ENCODE results near the gene MAS1L.

The MAS1L gene

GRCh38 chr6:29491574-29491973 lies 3.8 kb upstream of the MAS1L start:
- no peaks in the 10 kb centered on the region for H3K27me3 ChIP-seq (ENCODE audit: control insufficient read depth, insufficient read depth, low read length)
- no peak overlapping the region for H3K4me3 ChIP-seq (ENCODE audit: low read length)
- H3K9me3 ChIP-seq (ENCODE audit: control insufficient read depth, low read length): no peaks in the 10 kb centered on the region
- no peaks in the 10 kb centered on the region for H3K4me1 ChIP-seq (ENCODE audit: control insufficient read depth, insufficient read depth, low read length)
- no peaks in the 10 kb centered on the region for H3K36me3 ChIP-seq (ENCODE audit: control insufficient read depth, insufficient read depth, low read length)
- H3K9ac ChIP-seq (ENCODE audit: low read length): no peak overlapping the region

GRCh38 chr6:29490552-29490951 lies 2.8 kb upstream of the MAS1L start:
- Histone ChIP-seq H3K4me1 (ENCODE audit: control insufficient read depth, insufficient read depth, low read length) (no peaks in the 10 kb centered on the region), H3K27me3 (ENCODE audit: control insufficient read depth, insufficient read depth, low read length) (no peaks in the 10 kb centered on the region), H3K9me3 (ENCODE audit: control insufficient read depth, low read length) (no peaks in the 10 kb centered on the region), H3K9ac (ENCODE audit: low read length) (no peak overlapping the region), H3K4me3 (ENCODE audit: low read length) (no peak overlapping the region), H3K36me3 (ENCODE audit: control insufficient read depth, insufficient read depth, low read length) (no peaks in the 10 kb centered on the region)

- Histone ChIP-seq H3K27me3 (ENCODE audit: control insufficient read depth, insufficient read depth, low read length) (no peaks in the 10 kb centered on the region), H3K36me3 (ENCODE audit: control insufficient read depth, insufficient read depth, low read length) (no peaks in the 10 kb centered on the region), H3K4me3 (ENCODE audit: low read length) (no peak overlapping the region), H3K4me1 (ENCODE audit: control insufficient read depth, insufficient read depth, low read length) (no peaks in the 10 kb centered on the region), H3K9ac (ENCODE audit: low read length) (no peak overlapping the region), H3K9me3 (ENCODE audit: control insufficient read depth, low read length) (no peaks in the 10 kb centered on the region)
Observed at GRCh38 chr6:29490055-29490454, 2.3 kb upstream of the MAS1L start.

GRCh38 chr6:29489286-29489685 lies 1.5 kb upstream of the MAS1L start:
- Histone ChIP-seq H3K4me3 (ENCODE audit: low read length) (no peak overlapping the region), H3K9me3 (ENCODE audit: control insufficient read depth, low read length) (no peaks in the 10 kb centered on the region), H3K4me1 (ENCODE audit: control insufficient read depth, insufficient read depth, low read length) (no peaks in the 10 kb centered on the region), H3K36me3 (ENCODE audit: control insufficient read depth, insufficient read depth, low read length) (no peaks in the 10 kb centered on the region), H3K9ac (ENCODE audit: low read length) (no peak overlapping the region), H3K27me3 (ENCODE audit: control insufficient read depth, insufficient read depth, low read length) (no peaks in the 10 kb centered on the region)

- no peaks in the 10 kb centered on the region for H3K4me1 ChIP-seq (ENCODE audit: control insufficient read depth, insufficient read depth, low read length)
- no peaks in the 10 kb centered on the region for H3K9me3 ChIP-seq (ENCODE audit: control insufficient read depth, low read length)
- no peaks in the 10 kb centered on the region for H3K36me3 ChIP-seq (ENCODE audit: control insufficient read depth, insufficient read depth, low read length)
- H3K4me3 ChIP-seq (ENCODE audit: low read length): no peak overlapping the region
- no peak overlapping the region for H3K9ac ChIP-seq (ENCODE audit: low read length)
- H3K27me3 ChIP-seq (ENCODE audit: control insufficient read depth, insufficient read depth, low read length): no peaks in the 10 kb centered on the region
Observed at GRCh38 chr6:29488874-29489273, 1.1 kb upstream of the MAS1L start.

GRCh38 chr6:29487131-29487530 lies 625 bp downstream of the MAS1L start:
- Histone ChIP-seq H3K4me1 (ENCODE audit: control insufficient read depth, insufficient read depth, low read length) (no peaks in the 10 kb centered on the region), H3K9me3 (ENCODE audit: control insufficient read depth, low read length) (no peaks in the 10 kb centered on the region), H3K9ac (ENCODE audit: low read length) (no peak overlapping the region), H3K36me3 (ENCODE audit: control insufficient read depth, insufficient read depth, low read length) (no peaks in the 10 kb centered on the region), H3K4me3 (ENCODE audit: low read length) (no peak overlapping the region), H3K27me3 (ENCODE audit: control insufficient read depth, insufficient read depth, low read length) (no peaks in the 10 kb centered on the region)

GRCh38 chr6:29486577-29486976 lies 1.2 kb downstream of the MAS1L start:
- Histone ChIP-seq H3K27me3 (ENCODE audit: control insufficient read depth, insufficient read depth, low read length) (no peaks in the 10 kb centered on the region), H3K4me3 (ENCODE audit: low read length) (no peak overlapping the region), H3K36me3 (ENCODE audit: control insufficient read depth, insufficient read depth, low read length) (no peaks in the 10 kb centered on the region), H3K9me3 (ENCODE audit: control insufficient read depth, low read length) (no peaks in the 10 kb centered on the region), H3K9ac (ENCODE audit: low read length) (no peak overlapping the region), H3K4me1 (ENCODE audit: control insufficient read depth, insufficient read depth, low read length) (no peaks in the 10 kb centered on the region)

- no peak overlapping the region for H3K9ac ChIP-seq (ENCODE audit: low read length)
- H3K36me3 ChIP-seq (ENCODE audit: control insufficient read depth, insufficient read depth, low read length): no peaks in the 10 kb centered on the region
- no peaks in the 10 kb centered on the region for H3K4me1 ChIP-seq (ENCODE audit: control insufficient read depth, insufficient read depth, low read length)
- H3K9me3 ChIP-seq (ENCODE audit: control insufficient read depth, low read length): no peaks in the 10 kb centered on the region
- H3K27me3 ChIP-seq (ENCODE audit: control insufficient read depth, insufficient read depth, low read length): no peaks in the 10 kb centered on the region
- no peak overlapping the region for H3K4me3 ChIP-seq (ENCODE audit: low read length)
Observed at GRCh38 chr6:29483735-29484134, 4.0 kb downstream of the MAS1L start.

- Histone ChIP-seq H3K4me1 (ENCODE audit: control insufficient read depth, insufficient read depth, low read length) (no peaks in the 10 kb centered on the region), H3K36me3 (ENCODE audit: control insufficient read depth, insufficient read depth, low read length) (no peaks in the 10 kb centered on the region), H3K9me3 (ENCODE audit: control insufficient read depth, low read length) (no peaks in the 10 kb centered on the region), H3K4me3 (ENCODE audit: low read length) (no peak overlapping the region), H3K27me3 (ENCODE audit: control insufficient read depth, insufficient read depth, low read length) (no peaks in the 10 kb centered on the region), H3K9ac (ENCODE audit: low read length) (no peak overlapping the region)
Observed at GRCh38 chr6:29483186-29483585, 4.6 kb downstream of the MAS1L start.

GRCh38 chr6:29479560-29479959 lies 8.2 kb downstream of the MAS1L start:
- Histone ChIP-seq H3K27me3 (ENCODE audit: control insufficient read depth, insufficient read depth, low read length) (no peaks in the 10 kb centered on the region), H3K4me1 (ENCODE audit: control insufficient read depth, insufficient read depth, low read length) (no peaks in the 10 kb centered on the region), H3K9ac (ENCODE audit: low read length) (no peak overlapping the region), H3K9me3 (ENCODE audit: control insufficient read depth, low read length) (no peaks in the 10 kb centered on the region), H3K4me3 (ENCODE audit: low read length) (no peak overlapping the region), H3K36me3 (ENCODE audit: control insufficient read depth, insufficient read depth, low read length) (no peaks in the 10 kb centered on the region)

GRCh38 chr6:29478740-29479139 lies 9.0 kb downstream of the MAS1L start:
- no peaks in the 10 kb centered on the region for H3K36me3 ChIP-seq (ENCODE audit: control insufficient read depth, insufficient read depth, low read length)
- no peak overlapping the region for H3K9ac ChIP-seq (ENCODE audit: low read length)
- no peaks in the 10 kb centered on the region for H3K27me3 ChIP-seq (ENCODE audit: control insufficient read depth, insufficient read depth, low read length)
- H3K9me3 ChIP-seq (ENCODE audit: control insufficient read depth, low read length): no peaks in the 10 kb centered on the region
- no peak overlapping the region for H3K4me3 ChIP-seq (ENCODE audit: low read length)
- H3K4me1 ChIP-seq (ENCODE audit: control insufficient read depth, insufficient read depth, low read length): no peaks in the 10 kb centered on the region

GRCh38 chr6:29477923-29478450 lies 9.8 kb downstream of the MAS1L start:
- Histone ChIP-seq H3K27me3 (ENCODE audit: control insufficient read depth, insufficient read depth, low read length) (no peaks in the 10 kb centered on the region), H3K4me3 (ENCODE audit: low read length) (no peak overlapping the region), H3K9ac (ENCODE audit: low read length) (no peak overlapping the region), H3K4me1 (ENCODE audit: control insufficient read depth, insufficient read depth, low read length) (no peaks in the 10 kb centered on the region), H3K9me3 (ENCODE audit: control insufficient read depth, low read length) (no peaks in the 10 kb centered on the region), H3K36me3 (ENCODE audit: control insufficient read depth, insufficient read depth, low read length) (no peaks in the 10 kb centered on the region)

GRCh38 chr6:29474996-29475395 lies 12.8 kb downstream of the MAS1L start:
- Histone ChIP-seq H3K27me3 (ENCODE audit: control insufficient read depth, insufficient read depth, low read length) (no peaks in the 10 kb centered on the region), H3K9me3 (ENCODE audit: control insufficient read depth, low read length) (no peaks in the 10 kb centered on the region), H3K4me1 (ENCODE audit: control insufficient read depth, insufficient read depth, low read length) (no peaks in the 10 kb centered on the region), H3K9ac (ENCODE audit: low read length) (no peak overlapping the region), H3K36me3 (ENCODE audit: control insufficient read depth, insufficient read depth, low read length) (no peaks in the 10 kb centered on the region), H3K4me3 (ENCODE audit: low read length) (no peak overlapping the region)
